MCF 10A (cell line): ENCODE measurements around the gene GPR143. TPM values are rescaled to one million over a fixed set of nuclear protein-coding genes. Genes with fewer than 3 reads are reported as not detected.

Experiments
- BruUV-seq: library from RNA; stranded (reverse); fragments of 400-500 nt; replicated peaks from 2 replicates; lab custom pipeline; 2021; lab: Mats Ljungman, UMichigan
- CTCF ChIA-PET: fragments of 300-600 bp; sonication (Branson Sonifier 250); formaldehyde crosslinking; extraction: SDS; loops from one replicate; lab custom pipeline; 2021; ENCODE audit warnings: antibody characterized with exemption, inconsistent platforms; lab: Yijun Ruan, JAX
- POLR2A ChIA-PET: fragments of 300-600, 350-650 bp; sonication (Branson Sonifier 250); formaldehyde crosslinking; extraction: SDS; loops from one replicate; lab custom pipeline; 2020; ENCODE audit warnings: antibody characterized with exemption, inconsistent platforms; lab: Yijun Ruan, JAX
- DNase-seq: peaks from one replicate; pipeline ENCODE4 v3.0.0-alpha.2; 2018; ENCODE audit not compliant: unreplicated experiment
- H3K27ac Mint-ChIP-seq: one replicate; pipeline ENCODE4 v1.8.0; 2022; ENCODE audit warnings: mild to moderate bottlenecking, low read depth, mixed read lengths; ENCODE audit not compliant: unreplicated experiment
- H3K27me3 Mint-ChIP-seq: one replicate; pipeline ENCODE4 v1.8.0; 2022; ENCODE audit warnings: mixed read lengths; ENCODE audit not compliant: insufficient read depth, unreplicated experiment
- H3K36me3 Mint-ChIP-seq: one replicate; pipeline ENCODE4 v1.8.0; 2022; ENCODE audit warnings: mild to moderate bottlenecking, moderate library complexity, mixed read lengths; ENCODE audit not compliant: insufficient read depth, unreplicated experiment
- H3K4me1 Mint-ChIP-seq: one replicate; pipeline ENCODE4 v1.8.0; 2022; ENCODE audit warnings: mixed read lengths; ENCODE audit not compliant: insufficient read depth, unreplicated experiment
- H3K4me3 Mint-ChIP-seq: one replicate; pipeline ENCODE4 v1.8.0; 2022; ENCODE audit warnings: mild to moderate bottlenecking, moderate library complexity, mixed read lengths; ENCODE audit not compliant: unreplicated experiment
- H3K9me3 Mint-ChIP-seq: one replicate; pipeline ENCODE4 v1.8.0; 2022; ENCODE audit warnings: mixed read lengths; ENCODE audit not compliant: unreplicated experiment
- intact Hi-C: fragments of 100-400 bp; cut with micrococcal nuclease; formaldehyde crosslinking; loops from 2 replicates; pipeline ENCODE4 v1.14.1; 2022
- total RNA-seq: library from RNA; stranded (reverse); gene quantifications from 2 replicates; pipeline ENCODE4 v1.2.3, GENCODE V29; 2022
- TF ChIP-seq, protein P1 (sequence below): fragments of 200-600 bp; IDR thresholded peaks from one replicate; pipeline ENCODE4 v1.8.0; 2022; ENCODE audit warnings: antibody characterized with exemption, mild to moderate bottlenecking; ENCODE audit not compliant: unreplicated experiment

The GPR143 gene
- total RNA-seq, 1 experiment from 2014 or later: 0.77 TPM

DNA sequence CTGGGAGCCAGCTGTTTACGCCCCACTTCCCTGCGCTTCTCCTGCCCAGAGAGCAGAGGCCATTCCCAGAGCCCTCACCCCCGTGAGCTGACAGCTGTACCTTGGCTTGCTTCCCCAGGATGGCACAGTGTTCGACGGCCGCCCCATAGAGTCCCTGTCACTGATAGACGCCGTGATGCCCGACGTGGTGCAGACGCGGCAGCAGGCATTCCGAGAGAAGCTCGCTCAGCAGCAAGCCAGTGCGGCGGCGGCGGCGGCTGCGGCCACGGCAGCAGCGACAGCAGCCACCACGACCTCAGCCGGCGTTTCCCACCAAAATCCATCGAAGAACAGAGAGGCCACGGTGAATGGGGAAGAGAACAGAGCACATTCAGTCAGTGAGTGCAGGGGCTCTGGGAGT is 77.7 kb downstream of the GPR143 start:
- Mint-ChIP-seq H3K36me3 (peaks cover 17% of the 10 kb centered on the region), H3K27ac (no peak overlapping the region), H3K9me3 (no peaks in the 10 kb centered on the region), H3K4me1 (no peaks in the 10 kb centered on the region), H3K4me3 (no peak overlapping the region), H3K27me3 (peaks cover 1% of the 10 kb centered on the region)
- intact Hi-C loops: no loop called here
- POLR2A ChIA-PET: no interaction called here
- BruUV-seq: no TSS peak
- TF ChIP-seq, protein P1, sequence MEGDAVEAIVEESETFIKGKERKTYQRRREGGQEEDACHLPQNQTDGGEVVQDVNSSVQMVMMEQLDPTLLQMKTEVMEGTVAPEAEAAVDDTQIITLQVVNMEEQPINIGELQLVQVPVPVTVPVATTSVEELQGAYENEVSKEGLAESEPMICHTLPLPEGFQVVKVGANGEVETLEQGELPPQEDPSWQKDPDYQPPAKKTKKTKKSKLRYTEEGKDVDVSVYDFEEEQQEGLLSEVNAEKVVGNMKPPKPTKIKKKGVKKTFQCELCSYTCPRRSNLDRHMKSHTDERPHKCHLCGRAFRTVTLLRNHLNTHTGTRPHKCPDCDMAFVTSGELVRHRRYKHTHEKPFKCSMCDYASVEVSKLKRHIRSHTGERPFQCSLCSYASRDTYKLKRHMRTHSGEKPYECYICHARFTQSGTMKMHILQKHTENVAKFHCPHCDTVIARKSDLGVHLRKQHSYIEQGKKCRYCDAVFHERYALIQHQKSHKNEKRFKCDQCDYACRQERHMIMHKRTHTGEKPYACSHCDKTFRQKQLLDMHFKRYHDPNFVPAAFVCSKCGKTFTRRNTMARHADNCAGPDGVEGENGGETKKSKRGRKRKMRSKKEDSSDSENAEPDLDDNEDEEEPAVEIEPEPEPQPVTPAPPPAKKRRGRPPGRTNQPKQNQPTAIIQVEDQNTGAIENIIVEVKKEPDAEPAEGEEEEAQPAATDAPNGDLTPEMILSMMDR: no peak
- DNase-seq: no peak
- CTCF ChIA-PET: interaction anchor here (0.5 kb wide), 1 partner anchor 22 kb away, joined by 3 read pairs; no protein-coding TSS in a partner anchor

DNA sequence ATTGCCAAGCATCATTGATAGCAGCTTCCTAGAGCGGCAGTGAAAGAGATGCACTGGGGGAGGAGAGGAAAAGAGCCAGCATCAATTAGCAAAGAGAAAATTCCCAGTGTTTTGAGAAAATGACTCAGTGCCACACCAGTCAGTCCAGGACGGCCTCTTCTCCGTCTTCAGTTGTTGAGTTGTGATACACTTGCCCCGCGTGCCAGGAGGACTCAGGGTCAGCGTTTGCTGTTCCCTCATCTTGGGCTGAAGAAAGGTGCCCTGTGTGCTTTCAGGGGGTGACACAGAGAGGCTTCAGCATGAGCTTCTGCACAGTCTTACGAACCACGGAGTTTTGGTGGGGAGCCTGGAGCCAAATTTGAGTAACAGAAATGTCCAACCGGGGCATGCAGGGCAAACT is 82.3 kb downstream of the GPR143 start:
- H3K4me3 Mint-ChIP-seq: no peak overlapping the region

DNA sequence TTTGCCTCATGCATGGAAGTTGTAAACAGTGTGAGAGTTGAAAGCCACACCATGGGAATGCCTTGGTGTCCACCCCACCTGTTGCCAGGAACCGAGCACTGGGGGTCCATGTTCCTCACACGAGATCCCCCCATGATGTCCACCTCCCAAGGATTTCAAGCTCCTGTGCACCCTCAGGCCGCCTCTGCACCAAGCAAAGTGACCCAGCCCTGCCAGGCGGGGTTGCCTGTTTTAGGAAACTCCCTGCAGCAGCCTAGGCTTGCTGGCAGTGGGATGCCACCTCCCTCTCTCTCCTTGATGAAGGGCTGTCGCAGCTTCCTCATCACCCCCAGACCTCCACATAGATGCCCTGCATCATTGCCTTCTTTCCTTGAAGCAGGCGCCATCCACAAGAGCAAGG is 82.8 kb downstream of the GPR143 start:
- TF ChIP-seq, protein P1: no peak
- H3K4me1 Mint-ChIP-seq: peaks cover 10% of the 10 kb centered on the region
- H3K27me3 Mint-ChIP-seq: peaks cover 16% of the 10 kb centered on the region
- no TSS peak for BruUV-seq
- no peak for DNase-seq
- intact Hi-C loops: no loop called here
- no peaks in the 10 kb centered on the region for H3K9me3 Mint-ChIP-seq
- ChIA-PET CTCF (interaction anchor here (0.6 kb wide), 1 partner anchor 523 kb away, joined by 3 read pairs; no protein-coding TSS in a partner anchor), POLR2A (no interaction called here)
- no peak overlapping the region for H3K4me3 Mint-ChIP-seq
- H3K36me3 Mint-ChIP-seq: peaks cover 17% of the 10 kb centered on the region
- no peak overlapping the region for H3K27ac Mint-ChIP-seq

More for the DNA sequence above, 82.3 kb downstream of the GPR143 start:
- peaks cover 17% of the 10 kb centered on the region for H3K36me3 Mint-ChIP-seq
- TF ChIP-seq, protein P1: no peak
- H3K27me3 Mint-ChIP-seq: peaks cover 16% of the 10 kb centered on the region
- no peaks in the 10 kb centered on the region for H3K9me3 Mint-ChIP-seq
- intact Hi-C loops: no loop called here
- BruUV-seq: no TSS peak
- H3K27ac Mint-ChIP-seq: no peak overlapping the region
- H3K4me1 Mint-ChIP-seq: peaks cover 10% of the 10 kb centered on the region
- CTCF ChIA-PET: no interaction called here
- no peak for DNase-seq
- POLR2A ChIA-PET: no interaction called here

DNA sequence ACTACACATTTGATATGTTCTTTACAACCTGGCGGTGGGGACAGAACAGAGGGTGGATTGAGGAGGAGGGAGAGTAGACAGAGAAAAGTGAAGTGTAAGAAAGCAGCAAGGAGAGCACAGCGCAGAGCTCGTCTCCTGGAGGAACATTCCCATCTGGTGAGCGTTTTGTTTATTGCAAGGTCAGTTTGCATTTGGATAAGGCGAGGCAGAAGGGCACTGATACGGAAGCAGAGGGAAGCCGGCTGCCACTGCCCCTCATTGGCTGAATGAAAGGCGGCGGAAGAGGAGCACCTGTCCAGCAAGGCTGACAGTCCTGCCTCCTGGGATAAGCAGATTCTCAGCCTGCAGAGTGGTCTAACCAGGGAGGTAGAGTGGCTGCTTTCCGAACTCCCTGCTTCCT is 83.2 kb downstream of the GPR143 start:
- H3K4me1 Mint-ChIP-seq: peaks cover 12% of the 10 kb centered on the region
- H3K27me3 Mint-ChIP-seq: peaks cover 16% of the 10 kb centered on the region
- DNase-seq: no peak
- BruUV-seq: no TSS peak
- ChIA-PET CTCF (interaction anchor here (0.6 to 1.1 kb wide), 2 partner anchors 522 to 868 kb away, joined by 3 read pairs; no protein-coding TSS in a partner anchor), POLR2A (no interaction called here)
- no peaks in the 10 kb centered on the region for H3K9me3 Mint-ChIP-seq
- intact Hi-C loops: no loop called here
- H3K36me3 Mint-ChIP-seq: peaks cover 17% of the 10 kb centered on the region
- no peak overlapping the region for H3K4me3 Mint-ChIP-seq
- TF ChIP-seq, protein P1: no peak
- no peak overlapping the region for H3K27ac Mint-ChIP-seq
